A549 (cell line): ENCODE data around the gene SYT8.

ENCODE experiments used
- CBX2 ChIP-seq: fragments of 200-600 bp; sonication (generic); IDR thresholded peaks from 2 replicates; pipeline ENCODE4 v1.6.1; 2016; ENCODE audit warnings: low read depth, mild to moderate bottlenecking, borderline replicate concordance
- CTCF ChIP-seq: fragments of >200 bp; sonication (Bioruptor Twin); formaldehyde crosslinking; IDR thresholded peaks from 3 replicates; pipeline ENCODE4 v1.5.1; 2016
- EP300 ChIP-seq, 2 experiments: fragments of >200 bp; sonication (Bioruptor Twin); formaldehyde crosslinking; IDR thresholded peaks; 2 replicates in 1 of 2; 3 replicates in 1 of 2; pipeline ENCODE4 v1.6.1; 2016 to 2017
- HES2 ChIP-seq: fragments of >200 bp; sonication (Bioruptor Twin); formaldehyde crosslinking; IDR thresholded peaks from 2 replicates; pipeline ENCODE4 v1.6.1; 2016
- JUN ChIP-seq, 2 experiments: fragments of >200 bp; sonication (Bioruptor Twin); formaldehyde crosslinking; IDR thresholded peaks; 2 replicates in 1 of 2; 3 replicates in 1 of 2; pipeline ENCODE4 v1.6.1; 2016 to 2017
- KDM1A ChIP-seq: fragments of 200-600 bp; sonication (generic); IDR thresholded peaks from 2 replicates; pipeline ENCODE4 v1.6.1; 2016; ENCODE audit warnings: low read depth, mild to moderate bottlenecking
- MYC ChIP-seq: IDR thresholded peaks from 2 replicates; pipeline ENCODE4 v1.6.1; 2012; ENCODE audit warnings: mild to moderate bottlenecking, inconsistent platforms, low read length, improper control_type of control experiment, borderline replicate concordance
- POLR2A ChIP-seq: IDR thresholded peaks from 2 replicates; pipeline ENCODE4 v1.6.1; 2012; ENCODE audit warnings: mild to moderate bottlenecking, low read length
- RARB ChIP-seq: fragments of 250-450 bp; sonication (Bioruptor Pico); IDR thresholded peaks from 2 replicates; pipeline ENCODE4 v1.8.0; 2021; ENCODE audit warnings: mild to moderate bottlenecking, moderate library complexity
- ZNF302 ChIP-seq: fragments of 250-450 bp; sonication (Bioruptor Pico); IDR thresholded peaks from 2 replicates; pipeline ENCODE4 v1.9.0; 2021; ENCODE audit warnings: inconsistent platforms, mild to moderate bottlenecking, moderate library complexity

- TF ChIP-seq CTCF (no peak), ZNF302 (no peak), EP300 (IDR thresholded peaks at IDR 0.05) (no peak), JUN (IDR thresholded peaks at IDR 0.05) (no peak), KDM1A (no peak), CBX2 (no peak), POLR2A (no peak), MYC (no peak), HES2 (no peak), RARB (no peak)
Measured at GRCh38 chr11:1852877-1853276, 18.1 kb downstream of the SYT8 start, which contains the start of gene LSP1.
